H9 (cell line): ENCODE results near the gene LRRN3. TPM values are rescaled to one million over a fixed set of nuclear protein-coding genes. Genes with fewer than 3 reads are reported as not detected.

ENCODE experiments used
- DNase-seq: peaks from one replicate; pipeline ENCODE4 v3.0.0-alpha.2; 2017
- H2AFZ ChIP-seq: one replicate; pipeline ENCODE4 v1.6.1; 2013; ENCODE audit warnings: mild to moderate bottlenecking, low read length, control low read depth, moderate library complexity
- H2AK5ac ChIP-seq: 2 replicates; pipeline ENCODE4 v1.6.1; 2013; ENCODE audit warnings: low read length, control low read depth, mixed read lengths; ENCODE audit not compliant: insufficient read length
- H2BK120ac ChIP-seq: one replicate; pipeline ENCODE4 v1.6.1; 2013; ENCODE audit warnings: low read depth, mild to moderate bottlenecking, low read length, control low read depth, inconsistent platforms; ENCODE audit not compliant: poor library complexity, severe bottlenecking
- H2BK12ac ChIP-seq: 2 replicates; pipeline ENCODE4 v1.6.1; 2013; ENCODE audit warnings: low read length, control low read depth, mixed read lengths, low read depth; ENCODE audit not compliant: insufficient read length
- H2BK15ac ChIP-seq: 2 replicates; pipeline ENCODE4 v1.6.1; 2013; ENCODE audit warnings: low read depth, low read length, control low read depth
- H2BK20ac ChIP-seq: one replicate; pipeline ENCODE4 v1.6.1; 2013; ENCODE audit warnings: low read depth, mild to moderate bottlenecking, low read length, control low read depth, inconsistent platforms; ENCODE audit not compliant: poor library complexity, severe bottlenecking
- H2BK5ac ChIP-seq: 2 replicates; pipeline ENCODE4 v1.6.1; 2013; ENCODE audit warnings: low read length, control low read depth, mixed read lengths; ENCODE audit not compliant: insufficient read length
- H3K14ac ChIP-seq: 2 replicates; pipeline ENCODE4 v1.6.1; 2013; ENCODE audit warnings: low read length, control low read depth; ENCODE audit not compliant: insufficient read depth
- H3K18ac ChIP-seq: 2 replicates; pipeline ENCODE4 v1.6.1; 2013; ENCODE audit warnings: low read depth, mild to moderate bottlenecking, mixed read lengths, low read length, control low read depth; ENCODE audit not compliant: insufficient read length
- H3K23ac ChIP-seq: 2 replicates; pipeline ENCODE4 v1.6.1; 2013; ENCODE audit warnings: low read length, control low read depth, mixed read lengths, low read depth; ENCODE audit not compliant: insufficient read length
- H3K23me2 ChIP-seq: 2 replicates; pipeline ENCODE4 v1.6.1; 2013; ENCODE audit warnings: low read depth, mild to moderate bottlenecking, mixed read lengths, low read length, control low read depth; ENCODE audit not compliant: insufficient read length, poor library complexity, severe bottlenecking
- H3K27ac ChIP-seq: 2 replicates; pipeline ENCODE4 v1.5.1; 2013; ENCODE audit warnings: low read length, control low read depth, mixed read lengths, low read depth; ENCODE audit not compliant: insufficient read length
- H3K27me3 ChIP-seq: 2 replicates; pipeline ENCODE4 v1.6.1; 2013; ENCODE audit warnings: low read length, control low read depth, inconsistent platforms; ENCODE audit not compliant: insufficient read depth
- H3K4ac ChIP-seq: 2 replicates; pipeline ENCODE4 v1.6.1; 2013; ENCODE audit warnings: low read depth, mild to moderate bottlenecking, control low read depth, inconsistent platforms, low read length, moderate library complexity
- H3K4me1 ChIP-seq: 2 replicates; pipeline ENCODE4 v1.6.1; 2013; ENCODE audit warnings: low read length, control low read depth, inconsistent platforms; ENCODE audit not compliant: insufficient read depth
- H3K4me2 ChIP-seq: 2 replicates; pipeline ENCODE4 v1.6.1; 2013; ENCODE audit warnings: low read length, control low read depth, mixed read lengths; ENCODE audit not compliant: insufficient read length, insufficient read depth
- H3K56ac ChIP-seq: 2 replicates; pipeline ENCODE4 v1.6.1; 2013; ENCODE audit warnings: low read depth, mild to moderate bottlenecking, mixed read lengths, low read length, control low read depth; ENCODE audit not compliant: insufficient read length
- H3K79me1 ChIP-seq: 2 replicates; pipeline ENCODE4 v1.6.1; 2013; ENCODE audit warnings: low read depth, mild to moderate bottlenecking, moderate library complexity, low read length, control low read depth, inconsistent platforms; ENCODE audit not compliant: insufficient read depth, poor library complexity, severe bottlenecking
- H3K79me2 ChIP-seq: 2 replicates; pipeline ENCODE4 v1.6.1; 2013; ENCODE audit warnings: low read length, control low read depth, inconsistent platforms; ENCODE audit not compliant: insufficient read depth
- H3K9ac ChIP-seq: 2 replicates; pipeline ENCODE4 v1.6.1; 2013; ENCODE audit warnings: low read length, control low read depth, mixed read lengths; ENCODE audit not compliant: insufficient read length; ENCODE audit errors: extremely low read depth
- H3K9me3 ChIP-seq: one replicate; pipeline ENCODE4 v1.6.1; 2013; ENCODE audit warnings: low read depth, low read length, inconsistent platforms; ENCODE audit not compliant: control insufficient read depth
- H3T11ph ChIP-seq: one replicate; pipeline ENCODE4 v1.6.1; 2013; ENCODE audit warnings: mild to moderate bottlenecking, low read length, control low read depth, inconsistent platforms
- H4K20me1 ChIP-seq: one replicate; pipeline ENCODE4 v1.6.1; 2013; ENCODE audit not compliant: control insufficient read depth, insufficient read length, insufficient read depth
- H4K5ac ChIP-seq: 2 replicates; pipeline ENCODE4 v1.6.1; 2013; ENCODE audit warnings: low read depth, mild to moderate bottlenecking, mixed read lengths, low read length, control low read depth; ENCODE audit not compliant: insufficient read length
- H4K8ac ChIP-seq: replicated peaks from 2 replicates; pipeline ENCODE4 v1.6.1; 2013; ENCODE audit warnings: low read length, control low read depth, mixed read lengths, low read depth; ENCODE audit not compliant: insufficient read length
- H4K91ac ChIP-seq: 2 replicates; pipeline ENCODE4 v1.6.1; 2013; ENCODE audit warnings: low read depth, mild to moderate bottlenecking, moderate library complexity, mixed read lengths, low read length, control low read depth; ENCODE audit not compliant: insufficient read length
- H3K27ac Mint-ChIP-seq, 3 experiments: 2 replicates in 2 of 3; 3 replicates in 1 of 3; pipeline ENCODE4 v1.8.0; 2020 to 2021; ENCODE audit warnings: mixed read lengths in 3 of 3, mild to moderate bottlenecking in 1 of 3, moderate library complexity in 1 of 3
- H3K27me3 Mint-ChIP-seq: 2 replicates; pipeline ENCODE4 v1.8.0; 2021; ENCODE audit warnings: low read depth, mild to moderate bottlenecking, moderate library complexity, mixed read lengths
- H3K36me3 Mint-ChIP-seq, 3 experiments: 2 replicates in 2 of 3; 3 replicates in 1 of 3; pipeline ENCODE4 v1.8.0; 2020 to 2021; ENCODE audit warnings: low read depth in 3 of 3, mixed read lengths in 3 of 3; ENCODE audit not compliant: insufficient read depth in 1 of 3
- H3K4me1 Mint-ChIP-seq, 2 experiments: 2 replicates each; pipeline ENCODE4 v1.8.0; 2020; ENCODE audit warnings: mixed read lengths in 2 of 2
- H3K4me3 Mint-ChIP-seq, 2 experiments: 2 replicates in 1 of 2; 3 replicates in 1 of 2; pipeline ENCODE4 v1.8.0; 2020 to 2021; ENCODE audit warnings: mild to moderate bottlenecking in 2 of 2, mixed read lengths in 2 of 2, moderate library complexity in 1 of 2
- H3K9me3 Mint-ChIP-seq, 2 experiments: 2 replicates in 1 of 2; 3 replicates in 1 of 2; pipeline ENCODE4 v1.8.0; 2020; ENCODE audit warnings: mild to moderate bottlenecking in 2 of 2, mixed read lengths in 2 of 2, moderate library complexity in 1 of 2
- WGBS: extraction: QIAGEN DNeasy Blood & Tissue Kit; methylation state at CpG from one replicate; pipeline ENCODE4 v1.1.7; 2013; ENCODE audit warnings: missing lambda C conversion rate, low lambda C conversion rate, mixed read lengths; ENCODE audit not compliant: insufficient read length; ENCODE audit errors: extremely low coverage; 5-methylcytosine and 5-hydroxymethylcytosine counted together
- total RNA-seq: library from RNA; stranded (reverse); gene quantifications from 2 replicates; pipeline ENCODE4 v1.2.1, GENCODE V29; 2021
- TF ChIP-seq, protein P1 (sequence below): fragments of 200-600 bp; sonication (generic); conservative IDR thresholded peaks from 3 replicates; pipeline ENCODE4 v1.8.0; 2021; ENCODE audit warnings: antibody characterized with exemption, mild to moderate bottlenecking

Gene LRRN3
- total RNA-seq, 1 experiment from 2014 or later = 0.77 TPM

DNA sequence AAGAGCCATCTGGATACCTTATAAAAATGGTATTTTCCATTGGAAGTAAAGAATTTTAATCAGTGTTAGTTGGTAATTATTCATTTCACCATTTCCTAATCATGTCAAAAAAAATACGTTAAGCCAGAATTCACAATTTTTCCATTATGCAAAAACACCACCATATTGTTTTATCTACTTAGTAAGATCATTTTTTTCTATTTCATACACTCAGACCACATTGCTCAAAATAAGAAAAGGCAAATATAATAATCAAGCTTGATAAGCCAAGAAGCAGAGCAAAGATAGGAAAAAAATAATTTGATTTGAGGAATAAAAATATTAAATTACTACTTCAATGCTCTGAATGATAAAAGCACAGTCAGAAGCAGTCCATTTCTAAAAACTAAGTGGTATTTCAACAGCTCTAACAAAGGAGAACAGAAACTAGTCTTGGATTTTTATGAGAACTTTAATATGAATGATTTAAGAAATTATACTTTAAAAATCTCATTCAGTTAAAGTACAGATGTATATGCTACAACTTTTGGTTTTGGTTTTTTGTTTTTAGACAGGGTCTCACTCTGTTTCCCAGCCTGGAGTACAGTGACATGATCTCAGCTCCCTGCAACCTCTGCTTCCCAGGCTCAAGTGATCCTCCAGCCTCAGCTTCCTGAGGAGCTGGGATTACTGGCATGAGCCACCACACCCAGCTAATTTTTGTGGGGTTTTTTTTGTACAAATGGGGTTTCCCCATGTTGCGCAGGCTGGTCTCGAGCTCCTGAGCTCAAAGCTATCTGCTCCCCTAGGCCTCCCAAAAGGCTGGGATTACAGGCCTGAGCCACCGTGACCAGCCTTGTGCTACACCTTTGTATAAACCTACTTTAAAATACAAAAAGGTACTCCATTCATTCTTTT is 46.6 kb downstream of the LRRN3 start:
- H2BK5ac ChIP-seq = no peak overlapping the region
- H2BK20ac ChIP-seq = no peak overlapping the region
- no peak overlapping the region for H4K8ac ChIP-seq
- no peak overlapping the region for H3K18ac ChIP-seq
- no peaks in the 10 kb centered on the region for H4K20me1 ChIP-seq
- Mint-ChIP-seq H3K27ac (peak overlapping the region in 2 of 3 experiments; percentile 85 to 89; a peak in 4 of 7 replicates), H3K27me3 (no peaks in the 10 kb centered on the region), H3K36me3 (no peaks in the 10 kb centered on the region), H3K9me3 (no peaks in the 10 kb centered on the region), H3K4me3 (no peak overlapping the region), H3K4me1 (peaks cover 9 to 14% of the 10 kb centered on the region in 2 experiments)
- H3K27ac ChIP-seq = no peak overlapping the region
- TF ChIP-seq, protein P1, sequence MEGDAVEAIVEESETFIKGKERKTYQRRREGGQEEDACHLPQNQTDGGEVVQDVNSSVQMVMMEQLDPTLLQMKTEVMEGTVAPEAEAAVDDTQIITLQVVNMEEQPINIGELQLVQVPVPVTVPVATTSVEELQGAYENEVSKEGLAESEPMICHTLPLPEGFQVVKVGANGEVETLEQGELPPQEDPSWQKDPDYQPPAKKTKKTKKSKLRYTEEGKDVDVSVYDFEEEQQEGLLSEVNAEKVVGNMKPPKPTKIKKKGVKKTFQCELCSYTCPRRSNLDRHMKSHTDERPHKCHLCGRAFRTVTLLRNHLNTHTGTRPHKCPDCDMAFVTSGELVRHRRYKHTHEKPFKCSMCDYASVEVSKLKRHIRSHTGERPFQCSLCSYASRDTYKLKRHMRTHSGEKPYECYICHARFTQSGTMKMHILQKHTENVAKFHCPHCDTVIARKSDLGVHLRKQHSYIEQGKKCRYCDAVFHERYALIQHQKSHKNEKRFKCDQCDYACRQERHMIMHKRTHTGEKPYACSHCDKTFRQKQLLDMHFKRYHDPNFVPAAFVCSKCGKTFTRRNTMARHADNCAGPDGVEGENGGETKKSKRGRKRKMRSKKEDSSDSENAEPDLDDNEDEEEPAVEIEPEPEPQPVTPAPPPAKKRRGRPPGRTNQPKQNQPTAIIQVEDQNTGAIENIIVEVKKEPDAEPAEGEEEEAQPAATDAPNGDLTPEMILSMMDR = no peak
- WGBS = no CpG with 5 or more reads among the region's 4 CpGs
- no peaks in the 10 kb centered on the region for H3K9me3 ChIP-seq
- no peak overlapping the region for H3K4me2 ChIP-seq
- no peak for DNase-seq
- H3K4me1 ChIP-seq = no peaks in the 10 kb centered on the region
- no peak overlapping the region for H3K14ac ChIP-seq
- H2AFZ ChIP-seq = no peak overlapping the region
- no peak overlapping the region for H3K23ac ChIP-seq
- H4K5ac ChIP-seq = no peak overlapping the region
- no peaks in the 10 kb centered on the region for H3K79me1 ChIP-seq
- H3K23me2 ChIP-seq = no peaks in the 10 kb centered on the region
- H3K56ac ChIP-seq = no peak overlapping the region
- H3K4ac ChIP-seq = no peak overlapping the region
- no peaks in the 10 kb centered on the region for H3K79me2 ChIP-seq
- H4K91ac ChIP-seq = no peak overlapping the region
- no peaks in the 10 kb centered on the region for H3K27me3 ChIP-seq
- H2BK120ac ChIP-seq = no peak overlapping the region
- no peak overlapping the region for H2AK5ac ChIP-seq
- no peak overlapping the region for H2BK12ac ChIP-seq
- no peak overlapping the region for H3K9ac ChIP-seq
- H2BK15ac ChIP-seq = no peak overlapping the region
- H3T11ph ChIP-seq = no peak overlapping the region
